Suppressor macrophage (primary cell): ENCODE results near the gene GRM4.

Experiments used
- DNase-seq, 4 experiments: peaks; one replicate each; pipeline ENCODE4 v3.0.0-alpha.2; 2020 to 2022

Gene GRM4

DNA sequence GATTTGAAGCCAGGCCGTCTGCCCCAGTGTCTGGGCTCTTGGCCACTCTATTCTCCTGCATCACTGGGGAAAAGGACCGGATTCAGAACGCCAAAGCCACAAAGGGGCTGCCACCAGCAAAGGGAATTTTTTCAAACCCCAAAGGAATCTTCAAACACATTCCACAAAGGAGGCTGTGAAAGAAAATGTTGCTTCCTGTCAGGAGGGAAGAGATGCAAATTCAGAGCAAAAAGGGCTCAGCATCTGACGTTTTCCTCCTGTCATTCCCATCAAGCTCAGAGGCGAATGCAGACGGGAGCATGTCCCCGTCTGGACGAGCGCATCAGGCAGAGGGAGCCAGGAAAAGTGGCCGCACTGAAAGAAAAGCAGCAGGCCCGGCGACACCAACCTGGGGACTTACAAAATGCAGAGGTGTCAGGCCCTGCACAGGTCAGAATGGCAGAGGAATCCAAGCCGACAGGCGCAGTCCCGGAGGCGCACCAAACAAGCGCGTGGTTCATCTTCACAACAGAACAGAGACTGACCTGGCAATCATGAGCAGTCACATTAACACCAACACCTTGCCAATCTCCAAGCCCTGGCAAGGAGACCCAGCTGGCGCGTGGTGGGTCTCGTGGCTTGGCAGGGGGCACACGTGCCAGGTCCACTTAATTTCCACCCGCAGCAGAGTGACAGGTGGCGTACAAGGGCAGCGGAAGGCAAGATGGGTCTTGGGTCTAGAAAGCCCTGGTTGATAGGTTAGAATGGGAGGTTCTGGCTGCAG lies 62.8 kb downstream of the GRM4 start:
- no peak for DNase-seq

DNA sequence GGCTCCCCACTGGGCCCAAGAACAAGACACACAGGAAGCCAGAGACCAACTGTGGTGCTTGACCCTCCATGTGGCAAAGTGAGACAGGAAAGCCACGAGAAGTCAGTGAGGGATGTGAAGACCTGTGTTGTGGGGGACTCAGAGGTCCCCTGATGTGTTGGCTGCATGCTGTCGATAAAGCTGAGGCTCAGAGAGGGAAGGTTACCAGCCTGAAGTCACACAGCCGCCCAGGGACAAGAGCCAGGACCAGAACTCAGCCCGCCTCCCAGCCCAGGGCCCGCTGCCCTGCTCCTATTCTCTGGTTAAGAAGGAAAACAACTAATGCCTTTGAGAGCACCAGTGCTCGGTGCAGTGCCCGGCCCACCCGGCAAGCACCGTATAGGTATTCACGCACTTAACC lies 63.5 kb downstream of the GRM4 start:
- DNase-seq = no peak

DNA sequence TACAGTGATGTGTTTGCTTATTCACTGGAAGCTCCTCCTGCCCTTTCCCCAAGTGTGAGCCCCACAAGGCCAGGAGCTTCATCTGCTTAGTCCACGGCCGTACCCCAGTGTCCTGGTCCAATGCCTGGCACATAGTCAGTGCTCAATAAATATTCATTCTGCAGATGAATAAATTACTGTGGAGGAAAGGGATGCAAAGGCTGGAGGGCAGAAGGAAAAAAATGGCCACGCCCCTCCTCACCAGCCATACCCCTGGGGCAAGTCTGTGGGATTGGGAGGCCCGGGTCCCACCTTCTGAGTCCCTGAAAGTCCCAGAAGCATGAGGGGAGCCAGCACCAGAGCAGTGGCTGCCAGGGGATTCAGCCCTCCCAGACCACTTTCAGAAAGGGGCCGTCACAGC lies 65.5 kb downstream of the GRM4 start:
- no peak for DNase-seq

DNA sequence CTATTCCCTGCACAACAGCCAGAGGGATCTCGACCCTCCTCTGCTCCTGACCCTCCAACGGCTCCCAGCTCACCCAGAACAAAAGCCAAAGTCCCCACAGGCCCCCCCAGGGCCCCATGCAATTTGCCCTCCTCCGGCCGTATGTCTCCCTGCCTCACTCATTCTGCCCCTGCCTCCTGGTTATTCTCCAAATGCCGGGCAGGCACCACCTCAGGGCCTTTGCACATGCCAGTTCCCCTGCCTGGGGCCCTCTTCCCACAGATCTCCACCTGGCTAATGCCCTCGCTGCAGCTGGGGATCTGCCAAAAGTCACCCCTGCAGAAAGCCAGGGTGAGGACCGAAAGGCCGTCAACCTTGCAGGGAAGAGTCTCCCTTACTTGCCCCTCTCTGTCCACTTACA lies 66.0 kb downstream of the GRM4 start:
- DNase-seq = no peak

DNA sequence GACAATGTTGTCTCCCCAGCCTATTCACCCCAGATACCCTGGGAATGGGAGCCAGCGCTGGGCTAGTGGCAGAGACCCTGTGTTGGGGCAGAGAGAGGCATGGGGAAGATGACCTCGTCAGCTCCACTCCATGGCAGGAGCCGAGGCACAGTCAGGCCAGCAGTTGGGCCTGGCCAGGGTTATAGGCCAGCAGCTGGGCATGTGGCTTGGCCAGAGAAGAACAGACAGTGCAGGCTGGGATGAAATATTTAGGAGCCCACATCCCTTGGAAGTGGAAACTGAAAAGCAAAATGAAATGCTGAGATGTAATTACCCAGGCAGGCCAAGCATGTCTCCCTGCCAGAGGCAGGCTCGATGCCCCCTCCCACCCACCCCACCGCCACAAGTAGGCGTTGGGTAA lies 70.0 kb downstream of the GRM4 start:
- DNase-seq = no peak

DNA sequence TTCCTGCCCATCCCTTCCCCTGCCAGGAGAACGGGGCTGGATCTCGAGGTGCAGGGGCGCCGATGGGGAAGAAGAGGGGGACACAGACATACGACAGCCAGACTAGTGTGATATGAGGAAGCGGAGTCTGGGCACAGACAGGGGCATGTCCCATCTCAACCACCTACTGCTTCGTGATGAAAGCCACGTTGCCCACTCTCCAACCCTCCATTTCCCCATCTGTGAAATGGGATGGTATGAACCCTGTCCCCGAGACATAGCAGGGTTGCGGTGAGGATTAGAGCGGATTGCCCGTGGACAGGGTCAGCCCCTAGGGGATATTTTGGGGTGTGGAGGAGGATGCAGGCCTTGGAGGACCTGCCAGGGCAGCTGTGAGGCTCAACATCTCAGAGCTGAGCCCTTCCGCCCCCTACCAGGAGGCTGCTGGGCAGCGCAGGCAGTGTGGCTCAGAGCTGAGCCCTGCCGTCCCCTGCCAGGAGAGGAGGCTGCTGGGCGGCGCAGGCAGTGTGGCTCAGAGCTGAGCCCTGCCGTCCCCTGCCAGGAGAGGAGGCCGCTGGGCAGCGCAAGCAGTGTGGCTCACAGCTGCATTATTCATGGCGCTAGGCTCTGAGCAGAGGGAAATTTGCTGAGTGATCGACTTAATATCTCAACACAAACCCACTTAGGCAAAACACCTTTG lies 71.7 kb downstream of the GRM4 start:
- DNase-seq = no peak

DNA sequence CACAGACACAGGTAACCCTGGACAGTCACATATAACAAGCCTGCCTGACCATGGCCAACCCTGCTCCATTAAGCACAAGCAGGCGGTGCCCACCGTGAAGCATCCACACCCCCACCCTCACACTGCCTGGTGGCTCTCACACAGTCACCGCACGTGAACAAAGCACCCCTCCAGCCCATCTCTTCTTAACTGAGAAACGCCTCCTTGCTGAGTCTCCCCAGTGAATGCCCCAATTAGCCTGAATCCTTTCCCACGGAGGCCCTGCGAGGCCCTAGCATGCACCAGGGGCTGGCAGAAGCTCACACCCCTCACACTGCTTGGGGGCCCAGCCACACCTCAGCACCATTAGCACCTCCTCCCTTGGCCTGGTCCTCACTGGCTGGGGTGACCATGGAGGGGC lies 72.3 kb downstream of the GRM4 start:
- no peak for DNase-seq

DNA sequence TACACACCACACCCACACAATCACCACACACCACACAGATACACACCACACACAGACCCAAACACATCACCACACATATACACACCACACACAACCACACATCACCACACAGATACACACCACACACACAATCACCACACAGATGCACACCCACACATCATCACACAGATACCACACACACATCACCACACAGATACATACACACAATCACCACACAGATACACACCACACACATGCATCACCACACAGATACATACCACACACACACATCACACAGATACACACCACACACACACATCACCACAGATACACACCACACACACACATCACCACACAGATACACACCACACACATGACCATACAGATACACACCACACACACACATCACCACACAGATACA lies 73.2 kb downstream of the GRM4 start:
- no peak for DNase-seq

DNA sequence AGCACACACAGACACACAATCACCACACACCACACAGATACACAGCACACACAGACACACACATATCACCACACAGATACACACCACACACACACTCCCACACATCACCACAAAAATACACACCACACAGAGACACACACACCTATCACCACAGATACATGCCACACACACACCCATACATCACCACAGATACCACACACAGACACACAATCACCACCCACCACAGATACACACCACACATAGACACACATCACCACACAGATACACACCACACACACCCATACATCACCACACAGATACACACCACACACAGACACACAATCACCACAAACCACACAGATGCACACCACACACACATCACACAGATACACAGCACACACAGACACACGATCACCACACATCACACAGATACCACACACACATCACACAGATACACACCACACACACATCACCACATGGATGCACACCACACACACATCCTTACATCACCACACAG lies 74.0 kb downstream of the GRM4 start:
- no peak for DNase-seq

DNA sequence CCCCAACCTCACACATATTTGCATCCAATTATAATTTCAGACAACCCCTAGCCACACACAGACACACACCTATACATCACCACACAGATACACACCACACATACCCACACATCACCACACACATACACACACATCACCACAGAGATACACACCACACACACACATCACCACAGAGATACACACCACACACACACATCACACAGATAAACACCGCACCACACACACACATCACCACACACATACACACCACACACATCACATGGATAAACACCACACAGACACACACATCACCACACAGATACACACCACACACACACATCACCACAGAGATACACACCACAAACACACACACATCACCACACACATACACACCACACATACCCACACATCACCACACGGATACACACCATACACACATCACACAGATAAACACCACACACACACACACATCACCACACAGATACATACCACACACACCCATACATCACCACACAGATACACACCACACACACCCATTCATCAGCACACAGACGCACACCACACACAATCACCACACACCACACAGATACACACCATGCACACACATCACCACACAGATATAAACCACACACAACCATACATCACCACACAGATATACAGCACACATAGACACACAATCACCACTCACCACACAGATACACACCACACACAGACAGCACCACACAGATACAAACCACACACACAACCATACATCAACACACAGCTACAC lies 74.6 kb downstream of the GRM4 start:
- no peak for DNase-seq

DNA sequence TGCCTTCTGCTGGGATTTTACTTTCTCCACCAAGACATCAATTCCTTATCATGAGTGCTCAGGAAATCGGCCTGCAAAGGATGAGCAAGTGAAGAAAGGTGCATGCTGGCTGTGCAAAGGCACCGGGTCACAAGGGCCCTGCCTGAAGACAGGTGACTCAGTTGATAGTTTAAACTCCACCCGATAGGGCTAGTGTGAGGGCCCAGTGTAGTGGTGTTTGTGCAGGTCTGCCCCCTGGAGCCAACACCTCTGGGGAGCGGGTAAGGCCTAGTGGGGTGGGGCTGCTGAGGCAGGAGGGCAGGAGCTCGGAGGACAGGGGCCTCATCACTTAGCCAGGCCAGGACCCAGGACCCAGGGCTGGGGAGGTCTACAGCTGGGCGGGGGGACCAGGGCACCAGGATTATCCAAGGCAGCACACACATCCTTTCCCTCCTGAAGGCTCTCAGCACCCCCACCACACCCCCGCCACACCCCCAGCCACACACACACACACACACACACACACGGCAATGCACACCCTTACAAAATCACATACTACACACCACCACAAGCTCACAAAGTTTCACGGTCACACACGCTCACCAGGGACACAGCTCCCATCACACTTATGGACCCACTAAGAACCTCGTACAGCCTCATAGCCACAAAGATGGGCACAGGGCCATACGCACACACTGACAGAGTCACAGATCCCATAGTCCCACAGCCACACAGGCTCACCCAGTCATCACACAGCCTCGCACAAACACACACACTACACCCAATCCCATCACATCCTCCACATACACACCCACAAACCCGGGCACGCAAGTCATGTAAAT lies 75.4 kb downstream of the GRM4 start:
- no peak for DNase-seq

DNA sequence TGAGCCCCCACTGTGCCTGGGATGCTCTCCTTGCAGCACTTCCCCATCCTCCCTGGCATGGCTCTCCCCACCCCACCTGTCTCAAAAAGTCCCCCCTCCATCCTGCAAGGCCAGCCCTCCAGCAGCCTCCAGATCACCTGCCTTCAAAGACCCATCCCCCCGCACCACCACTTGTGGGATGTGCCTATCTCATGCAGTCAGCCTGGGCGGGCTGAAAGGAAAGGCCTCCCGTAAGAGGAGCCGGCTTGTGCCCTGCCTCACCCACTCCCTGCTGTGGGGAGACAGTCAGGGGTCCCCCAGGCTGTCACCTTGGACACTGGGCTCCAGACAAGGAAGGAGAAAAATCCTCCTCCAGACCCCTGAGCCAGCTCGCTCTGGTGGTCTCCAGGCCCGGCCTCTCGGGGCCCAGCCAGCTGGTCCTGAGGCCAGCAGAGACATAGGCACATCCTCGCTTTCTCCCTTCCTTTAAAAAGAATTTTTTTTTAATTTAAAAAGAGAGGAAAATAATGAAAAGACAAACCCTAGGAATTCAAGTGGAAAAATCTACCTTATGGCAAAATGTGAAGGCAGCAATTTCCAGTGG lies 77.3 kb downstream of the GRM4 start:
- no peak for DNase-seq

DNA sequence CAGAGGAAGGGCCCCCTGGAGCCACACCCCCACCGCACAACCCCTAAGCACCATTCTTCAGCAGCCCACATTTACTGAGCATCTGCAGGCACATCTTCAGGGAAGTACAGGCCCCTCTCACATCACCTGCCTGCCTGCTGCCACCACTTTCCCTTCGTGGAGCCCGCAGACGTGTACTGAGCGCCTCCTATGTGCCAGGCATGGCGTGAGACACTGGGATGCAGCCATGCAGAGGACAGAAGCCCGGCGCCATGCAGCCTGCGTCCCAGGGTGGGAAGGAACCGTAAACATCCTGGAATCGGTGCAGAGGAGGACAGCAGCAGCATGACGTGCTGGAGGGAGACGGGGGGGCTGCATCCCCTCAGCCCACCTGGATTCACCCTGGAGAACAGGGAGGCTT lies 78.1 kb downstream of the GRM4 start:
- no peak for DNase-seq

DNA sequence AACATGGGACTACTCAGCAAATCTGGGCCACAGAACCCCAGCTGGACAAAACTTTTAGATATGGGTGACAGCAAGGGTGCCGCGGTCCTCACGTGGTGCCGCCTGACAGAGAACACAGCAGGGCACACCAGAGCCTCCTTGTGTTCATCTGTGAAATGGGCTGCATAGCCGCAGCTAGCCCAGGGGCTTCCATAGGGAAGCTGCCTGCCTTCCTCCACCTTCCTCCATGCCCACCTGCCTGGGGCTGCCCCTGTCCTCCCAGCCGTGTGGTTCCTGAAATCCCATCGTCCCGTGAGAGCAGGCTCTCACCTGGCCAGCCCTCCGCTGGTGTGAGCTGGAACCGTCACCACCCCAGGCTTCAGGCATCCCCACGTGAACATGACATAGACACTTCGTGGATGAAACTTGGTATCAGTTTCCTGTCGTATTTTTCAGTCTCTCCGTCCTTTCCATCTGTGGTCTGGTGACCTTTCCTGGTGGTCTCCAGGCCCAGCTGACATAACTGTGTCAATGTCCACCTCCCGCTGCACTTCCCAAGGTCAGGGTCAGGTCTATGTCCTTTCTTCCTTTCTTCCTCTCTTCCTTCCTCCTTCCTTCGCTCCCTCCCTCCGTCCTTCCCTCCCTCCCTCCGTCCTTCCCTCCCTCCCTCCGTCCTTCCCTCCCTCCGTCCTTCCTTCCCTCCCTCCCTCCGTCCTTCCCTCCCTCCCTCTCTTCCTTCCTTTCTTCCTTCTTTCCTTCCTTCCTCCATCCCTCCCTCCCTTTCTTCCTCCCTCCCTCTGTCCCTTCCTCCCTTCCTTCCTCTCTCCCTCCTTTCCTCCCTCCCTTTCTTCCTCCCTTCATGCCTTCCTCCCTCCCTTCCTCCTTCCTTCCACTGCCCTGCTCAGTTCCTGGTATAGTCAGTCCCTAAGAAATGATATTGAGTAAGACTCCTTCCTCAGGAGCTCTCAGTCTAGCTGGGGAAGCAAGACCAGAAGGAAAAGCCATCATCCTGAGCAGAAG lies 78.8 kb downstream of the GRM4 start:
- no peak for DNase-seq

DNA sequence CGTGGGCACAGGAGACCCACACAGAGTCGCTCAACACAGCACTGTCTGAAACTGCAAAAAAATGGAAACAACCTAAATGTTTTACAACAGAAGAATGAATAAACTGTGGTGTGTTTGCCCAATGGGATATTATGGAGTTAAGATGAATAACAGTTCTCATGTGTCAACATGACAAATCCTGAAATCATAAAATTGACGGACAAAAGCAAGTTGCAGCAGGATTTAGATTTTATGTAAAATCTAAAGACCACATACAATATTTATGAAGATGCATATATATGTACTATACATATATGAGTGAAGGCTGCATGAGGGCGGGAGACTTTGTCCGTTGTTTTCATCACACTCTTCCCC lies 79.7 kb downstream of the GRM4 start:
- no peak for DNase-seq

DNA sequence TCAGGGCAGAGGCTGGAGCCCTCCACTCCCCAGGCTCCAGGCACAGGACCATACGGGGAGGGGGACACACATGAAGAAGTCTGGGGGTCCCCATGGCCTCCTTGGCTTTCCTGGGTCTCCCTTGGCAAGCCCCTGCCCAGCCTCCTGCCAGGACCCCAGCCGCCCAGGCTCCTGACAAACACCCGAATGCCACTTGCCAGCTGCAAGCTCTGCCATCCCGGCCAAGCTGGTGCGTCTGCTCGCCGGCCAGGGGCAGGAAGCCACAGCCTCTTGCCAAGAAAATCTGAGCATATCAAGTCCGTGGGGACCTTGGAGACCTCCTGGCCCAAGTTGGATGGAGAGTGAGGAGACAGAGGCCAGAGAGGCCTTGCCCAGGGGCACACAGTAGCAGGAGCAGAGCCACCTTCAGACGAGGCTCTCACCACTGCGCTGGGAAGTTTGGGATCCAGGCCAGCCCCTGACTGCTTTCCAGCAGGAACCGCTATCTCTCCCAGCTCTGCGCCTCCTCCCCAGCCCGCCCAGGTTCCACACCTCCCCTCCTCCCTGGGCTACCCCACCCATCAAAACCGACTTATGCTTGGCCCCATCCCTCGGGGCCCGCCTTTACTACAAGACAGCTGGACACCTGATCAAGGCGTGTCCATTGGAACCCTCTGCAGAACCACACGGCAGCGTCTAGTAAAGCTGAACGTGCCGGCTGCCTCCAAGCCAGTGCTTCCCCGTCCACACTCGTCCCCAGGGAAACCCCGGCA lies 80.2 kb downstream of the GRM4 start:
- DNase-seq = no peak

DNA sequence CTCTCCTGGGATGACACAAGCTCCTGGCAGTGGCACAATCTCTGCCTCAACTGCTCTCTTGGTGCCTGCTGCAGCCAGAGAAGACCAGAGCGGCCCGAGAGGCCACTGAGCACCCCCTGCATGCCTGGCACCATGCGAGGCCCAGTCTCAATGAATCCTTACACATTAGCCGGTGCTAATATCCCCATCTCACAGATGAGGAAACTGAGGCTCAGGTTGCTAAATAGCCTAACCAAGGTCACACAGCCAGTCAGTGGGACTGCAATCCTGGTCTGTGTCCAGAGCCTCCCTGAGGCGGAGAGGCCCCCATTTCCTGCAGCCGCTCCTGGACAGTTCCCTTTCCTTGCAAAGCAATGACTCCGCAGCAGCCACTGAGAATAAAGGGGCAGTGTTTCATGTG lies 81.2 kb downstream of the GRM4 start:
- DNase-seq = no peak

DNA sequence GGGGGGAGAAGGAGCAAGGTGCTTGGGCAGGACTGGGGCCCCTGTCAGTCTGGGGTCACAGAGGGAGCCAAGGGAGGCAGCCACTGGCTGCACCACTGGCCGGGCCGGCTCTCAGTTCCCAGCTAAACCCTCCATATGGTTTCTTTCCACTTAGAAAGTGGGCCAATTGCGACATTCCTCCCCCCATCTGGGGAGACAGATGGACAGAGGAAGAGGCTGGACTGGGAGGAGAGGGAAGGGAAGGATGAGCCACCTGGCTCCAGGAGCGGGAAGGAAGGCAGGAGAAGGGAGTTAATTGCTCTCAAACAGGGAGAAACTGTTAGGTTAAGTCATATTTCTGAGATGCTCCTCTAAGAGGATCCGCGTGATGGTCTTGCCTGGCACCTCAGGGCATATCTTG lies 82.2 kb downstream of the GRM4 start:
- DNase-seq = no peak

DNA sequence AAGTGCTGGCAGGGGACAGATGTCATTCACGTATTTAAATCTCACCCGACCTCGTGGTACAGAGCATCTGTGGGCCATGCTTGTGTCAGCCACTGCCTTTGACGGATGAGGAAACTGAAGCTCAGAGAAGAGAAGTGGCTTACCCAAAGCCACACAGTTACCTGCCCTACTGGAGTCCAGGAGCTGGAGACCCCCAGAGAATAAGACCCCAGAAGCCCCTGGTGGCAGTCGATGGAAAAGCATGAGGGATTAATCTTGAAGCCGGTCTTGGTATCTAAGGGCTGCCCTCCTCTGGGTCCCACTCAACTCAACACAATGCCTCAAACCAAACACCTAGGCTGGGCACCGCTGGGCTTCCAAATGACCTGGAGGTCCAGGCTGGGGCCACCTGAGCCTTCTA lies 83.1 kb downstream of the GRM4 start:
- no peak for DNase-seq

DNA sequence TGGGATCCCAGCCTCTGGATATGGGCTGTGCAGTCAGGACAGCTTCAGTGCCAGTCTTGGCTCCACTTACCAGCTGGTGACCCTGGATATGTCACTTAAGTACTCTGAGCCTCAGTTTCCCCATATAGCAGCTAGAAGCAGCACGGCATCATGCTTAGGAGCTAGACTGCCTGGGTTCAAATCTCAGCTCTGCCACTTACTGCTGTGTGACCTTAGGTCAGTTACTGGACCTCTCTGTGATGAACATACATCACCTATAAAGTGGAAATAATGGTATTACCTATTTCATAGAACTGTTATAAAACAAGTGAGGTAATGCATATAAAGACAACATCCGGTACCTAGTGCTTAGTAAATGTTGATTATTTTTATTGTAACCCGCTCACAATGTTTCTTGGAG lies 83.7 kb downstream of the GRM4 start:
- no peak for DNase-seq
